ENCODE results near the gene RMI2. TPM values are rescaled to one million over a fixed set of nuclear protein-coding genes. Genes with fewer than 3 reads are reported as not detected.
"Not testable (repeated sequence)": the region's sequence is repeated elsewhere in the genome, so short reads cannot be mapped to it uniquely, and the experiment has no call there.

RMI2 gene
- total RNA-seq, 6 donors from 2014 or later: 2.6 to 6.3 (median 2.7) TPM

DNA sequence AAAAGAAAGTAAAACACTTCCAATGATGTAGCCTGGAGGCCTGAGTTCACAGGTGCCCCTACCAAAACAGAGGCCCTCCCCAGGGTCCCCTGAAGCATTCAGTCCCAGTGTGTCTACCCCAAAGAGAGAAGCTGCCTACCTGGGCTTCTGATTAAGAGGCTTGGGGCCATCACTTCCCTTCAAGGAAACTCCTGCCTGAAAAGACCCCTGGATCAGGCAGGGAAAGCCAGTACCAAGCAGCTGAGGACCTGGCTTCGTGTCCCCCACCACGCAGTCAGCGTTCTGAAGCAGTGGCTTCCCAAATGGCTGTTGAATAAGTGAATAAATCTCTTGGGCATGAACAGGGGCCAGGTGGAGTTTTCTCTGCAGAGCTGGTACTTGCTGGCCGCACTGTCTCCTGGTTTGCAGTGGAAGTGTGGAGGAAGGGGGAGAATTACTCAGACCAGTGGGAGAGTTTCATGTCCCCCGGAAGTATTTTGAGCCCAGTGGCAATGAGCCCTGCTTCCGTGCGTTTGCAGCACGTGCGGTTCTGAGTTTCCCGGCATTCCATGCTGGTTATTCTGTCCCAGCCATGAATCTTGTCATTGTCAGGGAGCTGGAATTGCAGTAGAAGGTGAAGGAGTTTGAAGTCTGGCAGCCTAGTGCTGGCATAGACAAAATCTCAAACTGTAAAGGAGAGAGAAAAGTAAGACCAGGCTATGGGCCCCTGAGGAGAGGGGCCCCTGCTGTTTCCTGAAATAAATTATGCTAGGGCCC lies 27.0 kb downstream of the RMI2 start:
- H3K27me3 ChIP-seq: no peaks in the 10 kb centered on the region
- WGBS, 2 donors: 87 to 89% methylated on average over 6 to 10 of the region's 10 CpGs
- DNase-seq (no peak), ATAC-seq (ENCODE audit: low FRiP score in 2 of 2) (no peak)
- no peaks in the 10 kb centered on the region for H3K36me3 ChIP-seq
- H3K9me3 ChIP-seq: no peaks in the 10 kb centered on the region
- H3K27ac ChIP-seq: no peak overlapping the region
- no peak for TF ChIP-seq POLR2AphosphoS5 (IDR thresholded peaks at IDR 0.05)
- TF ChIP-seq CTCF (IDR thresholded peaks at IDR 0.05): no peak
- no peak for TF ChIP-seq EP300 (IDR thresholded peaks at IDR 0.05)
- no peak for TF ChIP-seq POLR2A (IDR thresholded peaks at IDR 0.05)
- no peak overlapping the region for H3K4me3 ChIP-seq
- H3K4me1 ChIP-seq: peaks cover 2 to 10% (median 4%) of the 10 kb centered on the region in 4 donors

- no peak for ATAC-seq (ENCODE audit: low FRiP score in 2 of 2)
- Histone ChIP-seq H3K4me1 (peaks cover 2 to 10% (median 4%) of the 10 kb centered on the region in 4 donors), H3K9me3 (no peaks in the 10 kb centered on the region), H3K27ac (no peak overlapping the region), H3K27me3 (no peaks in the 10 kb centered on the region), H3K36me3 (no peaks in the 10 kb centered on the region), H3K4me3 (no peak overlapping the region)
- TF ChIP-seq EP300 (IDR thresholded peaks at IDR 0.05): no peak
- TF ChIP-seq POLR2AphosphoS5 (IDR thresholded peaks at IDR 0.05): no peak
- no peak for TF ChIP-seq POLR2A (IDR thresholded peaks at IDR 0.05)
- TF ChIP-seq CTCF (IDR thresholded peaks at IDR 0.05): no peak
- 80 to 82% methylated on average over 1 to 6 of the region's 6 CpGs for WGBS, 2 donors
- DNase-seq: no peak
Measured at GRCh38 chr16:11372829-11373306, 27.6 kb downstream of the RMI2 start.

DNA sequence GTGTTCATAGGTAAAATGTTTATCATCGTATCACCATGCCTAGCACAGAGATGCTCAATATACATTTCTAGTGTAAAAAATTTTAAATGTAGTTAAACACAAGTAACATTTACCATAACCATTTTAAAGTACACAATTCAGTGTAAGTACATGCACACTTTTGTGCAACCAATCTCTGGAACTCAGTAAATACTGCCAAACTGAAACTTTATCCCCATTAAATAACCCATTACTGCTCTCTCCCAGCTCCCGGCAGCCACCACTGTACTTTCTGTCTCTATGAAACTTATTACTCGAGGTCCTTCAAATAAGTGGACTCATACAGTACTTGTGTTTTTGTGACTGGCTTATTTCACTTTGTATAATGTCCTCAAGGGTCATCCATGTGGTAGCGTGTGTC lies 29.0 kb downstream of the RMI2 start:
- H3K4me3 ChIP-seq: no peak overlapping the region
- no peaks in the 10 kb centered on the region for H3K27me3 ChIP-seq
- no peaks in the 10 kb centered on the region for H3K9me3 ChIP-seq
- H3K27ac ChIP-seq: no peak overlapping the region
- ATAC-seq (ENCODE audit: low FRiP score in 2 of 2) (no peak), DNase-seq (no peak)
- H3K4me1 ChIP-seq: peaks cover 2 to 10% (median 4%) of the 10 kb centered on the region in 4 donors
- 68 to 73% methylated on average over 4 of the region's 4 CpGs for WGBS, 2 donors
- TF ChIP-seq EP300 (IDR thresholded peaks at IDR 0.05) (no peak), POLR2A (IDR thresholded peaks at IDR 0.05) (no peak), CTCF (IDR thresholded peaks at IDR 0.05) (no peak), POLR2AphosphoS5 (IDR thresholded peaks at IDR 0.05) (no peak)
- no peaks in the 10 kb centered on the region for H3K36me3 ChIP-seq

DNA sequence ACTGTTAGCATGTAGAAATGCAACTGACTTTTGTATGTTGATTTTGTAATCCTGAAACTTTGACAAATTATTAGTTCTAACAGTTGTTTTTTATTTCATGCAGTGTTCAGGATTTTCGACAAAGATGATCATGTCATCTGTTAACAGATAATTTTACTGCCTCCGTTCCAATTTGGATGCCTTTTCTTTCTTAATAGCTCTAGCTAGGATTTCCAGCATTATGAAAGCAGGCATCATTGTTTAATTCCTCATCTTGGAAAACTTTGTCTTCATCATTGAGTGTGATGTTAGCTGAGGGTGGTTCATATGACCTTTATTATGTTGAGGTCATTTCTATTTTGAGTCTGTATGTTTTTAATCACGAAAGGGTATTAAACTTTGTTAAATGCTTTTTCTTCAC lies 31.9 kb downstream of the RMI2 start:
- no peaks in the 10 kb centered on the region for H3K27me3 ChIP-seq
- no peak overlapping the region for H3K27ac ChIP-seq
- TF ChIP-seq EP300 (IDR thresholded peaks at IDR 0.05): no peak
- TF ChIP-seq CTCF (IDR thresholded peaks at IDR 0.05): no peak
- WGBS, 2 donors: 81% methylated on average over 3 of the region's 3 CpGs
- H3K4me3 ChIP-seq: no peak overlapping the region
- no peaks in the 10 kb centered on the region for H3K4me1 ChIP-seq
- DNase-seq: no peak
- no peaks in the 10 kb centered on the region for H3K9me3 ChIP-seq
- no peak for ATAC-seq (ENCODE audit: low FRiP score in 2 of 2)
- no peaks in the 10 kb centered on the region for H3K36me3 ChIP-seq

DNA sequence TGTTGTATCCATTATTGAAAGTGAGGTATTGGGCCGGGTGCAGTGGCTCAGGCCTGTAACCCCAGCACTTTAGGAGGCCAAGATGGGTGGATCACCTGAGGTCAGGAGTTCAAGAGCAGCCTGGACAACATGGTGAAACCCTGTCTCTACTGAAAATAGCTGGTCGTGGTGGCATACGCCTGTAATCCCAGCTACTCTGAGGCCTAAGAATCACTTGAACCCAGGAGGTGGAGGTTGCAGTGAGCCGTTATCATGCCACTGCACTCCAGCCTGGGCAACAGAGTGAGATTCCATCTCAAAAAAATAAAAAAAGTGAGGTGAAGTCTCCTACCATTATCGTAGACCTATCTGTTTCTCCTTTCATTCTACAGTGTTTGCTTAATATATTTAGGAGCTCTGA lies 33.7 kb downstream of the RMI2 start:
- not testable (repeated sequence) for H3K4me3 ChIP-seq; H3K4me1 ChIP-seq; H3K36me3 ChIP-seq; H3K27me3 ChIP-seq; DNase-seq; ATAC-seq (ENCODE audit: low FRiP score in 2 of 2); H3K27ac ChIP-seq; H3K9me3 ChIP-seq
- WGBS, 2 donors: 84% methylated on average over 5 of the region's 5 CpGs
